SK-N-SH (cell line): Measurements from ENCODE around the gene PRKACG. TPM values are rescaled to one million over a fixed set of nuclear protein-coding genes. Genes with fewer than 3 reads are reported as not detected.

Experiments
- CTCF ChIA-PET: fragments of 300-600, 350-600 bp; formaldehyde crosslinking; extraction: SDS; loops from one replicate; lab custom pipeline; 2021; lab: Yijun Ruan, JAX
- POLR2A ChIA-PET: fragments of 350-600 bp; sonication (Branson Sonifier 250); formaldehyde crosslinking; extraction: SDS; loops from one replicate; lab custom pipeline; 2020; ENCODE audit warnings: antibody characterized with exemption, inconsistent platforms; lab: Yijun Ruan, JAX
- DNase-seq: peaks from one replicate; pipeline ENCODE4 v3.0.0; 2012
- H2AFZ ChIP-seq: fragments of 200-600 bp; sonication (generic); 2 replicates; pipeline ENCODE4 v1.8.1; 2016; ENCODE audit warnings: antibody characterized with exemption, mild to moderate bottlenecking, low read depth
- H3F3A ChIP-seq: fragments of 200-600 bp; sonication (generic); replicated peaks from 2 replicates; pipeline ENCODE3; 2016; ENCODE audit warnings: antibody characterized with exemption, mild to moderate bottlenecking; ENCODE audit not compliant: insufficient read depth
- H3K27ac ChIP-seq, 2 experiments: fragments of 200-500 bp in 1 of 2; fragments of 200-600 bp in 1 of 2; sonication (Bioruptor generic) in 1 of 2; sonication (generic), shearing (Covaris generic) in 1 of 2; 2 replicates each; pipeline versions ENCODE4 v1.5.1 to v1.6.1; 2014 to 2016; ENCODE audit warnings: low read depth in 2 of 2, inconsistent platforms in 1 of 2, low read length in 1 of 2, mild to moderate bottlenecking in 1 of 2, mixed read lengths in 1 of 2
- H3K27me3 ChIP-seq: fragments of 200-600 bp; sonication (generic), shearing (Covaris generic); 2 replicates; pipeline ENCODE4 v1.6.1; 2016; ENCODE audit warnings: mixed run types; ENCODE audit not compliant: insufficient read depth
- H3K36me3 ChIP-seq, 2 experiments: fragments of 200-500 bp in 1 of 2; fragments of 200-600 bp in 1 of 2; sonication (Bioruptor generic) in 1 of 2; sonication (generic) in 1 of 2; replicated peaks in 1 of 2; 2 replicates each; pipeline versions ENCODE3 to v1.5.1; 2014 to 2016; ENCODE audit warnings: low read length in 1 of 2, mild to moderate bottlenecking in 1 of 2; ENCODE audit not compliant: insufficient read depth in 2 of 2, control insufficient read depth in 1 of 2
- H3K4me1 ChIP-seq, 2 experiments: fragments of 200-500 bp in 1 of 2; fragments of 200-600 bp in 1 of 2; sonication (Bioruptor generic) in 1 of 2; sonication (generic), shearing (Covaris generic) in 1 of 2; 2 replicates each; pipeline versions ENCODE4 v1.5.1 to v1.6.1; 2014 to 2016; ENCODE audit warnings: low read depth in 1 of 2, low read length in 1 of 2, mixed run types in 1 of 2; ENCODE audit not compliant: insufficient read depth in 2 of 2, control insufficient read depth in 1 of 2
- H3K4me2 ChIP-seq: fragments of 200-600 bp; sonication (generic), shearing (Covaris generic); 2 replicates; pipeline ENCODE4 v1.6.1; 2017; ENCODE audit warnings: mixed run types
- H3K4me3 ChIP-seq, 2 experiments: fragments of 200-500 bp in 1 of 2; fragments of 200-600 bp in 1 of 2; sonication (Bioruptor generic) in 1 of 2; sonication (generic), shearing (Covaris generic) in 1 of 2; 2 replicates each; pipeline versions ENCODE4 v1.5.1 to v1.8.1; 2014 to 2016; ENCODE audit warnings: low read depth in 2 of 2, inconsistent platforms in 1 of 2, low read length in 1 of 2, mild to moderate bottlenecking in 1 of 2, mixed read lengths in 1 of 2, moderate library complexity in 1 of 2
- H3K79me2 ChIP-seq: fragments of 200-600 bp; sonication (generic); 2 replicates; pipeline ENCODE4 v1.8.1; 2017; ENCODE audit warnings: mild to moderate bottlenecking; ENCODE audit not compliant: insufficient read depth
- H3K9ac ChIP-seq: fragments of 200-600 bp; sonication (generic); 2 replicates; pipeline ENCODE4 v1.6.1; 2017; ENCODE audit warnings: mixed run types
- H3K9me2 ChIP-seq: fragments of 200-600 bp; sonication (generic); 2 replicates; pipeline ENCODE4 v1.6.1; 2017; ENCODE audit warnings: mixed run types
- H3K9me3 ChIP-seq: fragments of 200-600 bp; sonication (generic); 2 replicates; pipeline ENCODE4 v1.6.1; 2017; ENCODE audit warnings: mixed run types, mild to moderate bottlenecking, moderate library complexity
- H4K20me1 ChIP-seq: fragments of 200-600 bp; sonication (generic); 2 replicates; pipeline ENCODE4 v1.6.1; 2017; ENCODE audit warnings: mild to moderate bottlenecking, mixed run types; ENCODE audit not compliant: insufficient read depth
- CHD2 ChIP-seq: fragments of 150-350 bp; IDR thresholded peaks from 2 replicates; pipeline ENCODE4 v1.6.1; 2018; ENCODE audit warnings: low read length; ENCODE audit not compliant: partially characterized antibody
- ELF1 ChIP-seq: IDR thresholded peaks from 2 replicates; pipeline ENCODE4 v1.4.0; 2012
- EP300 ChIP-seq, 2 experiments: IDR thresholded peaks; 2 replicates each; pipeline versions ENCODE4 v1.4.0 to v1.6.1; 2012; ENCODE audit warnings: borderline replicate concordance in 1 of 2, low read depth in 1 of 2, low read length in 1 of 2
- FOSL2 ChIP-seq: IDR thresholded peaks from 2 replicates; pipeline ENCODE4 v1.4.0; 2012; ENCODE audit warnings: low read depth, mild to moderate bottlenecking, moderate library complexity, borderline replicate concordance
- FOXM1 ChIP-seq: IDR thresholded peaks from 2 replicates; pipeline ENCODE4 v1.4.0; 2012; ENCODE audit warnings: low read depth, mild to moderate bottlenecking
- GABPA ChIP-seq: IDR thresholded peaks from 2 replicates; pipeline ENCODE4 v1.4.0; 2012; ENCODE audit warnings: low read depth, mild to moderate bottlenecking
- MXI1 ChIP-seq: IDR thresholded peaks from 2 replicates; pipeline ENCODE4 v1.6.1; 2012; ENCODE audit warnings: mild to moderate bottlenecking, low read depth, low read length, improper control_type of control experiment
- NFIC ChIP-seq: IDR thresholded peaks from 2 replicates; pipeline ENCODE4 v1.4.0; 2012; ENCODE audit warnings: borderline replicate concordance
- RAD21 ChIP-seq: IDR thresholded peaks from 2 replicates; pipeline ENCODE4 v1.6.1; 2012; ENCODE audit warnings: mild to moderate bottlenecking, low read length
- RCOR1 ChIP-seq: fragments of 150-350 bp; IDR thresholded peaks from 2 replicates; pipeline ENCODE4 v1.6.1; 2017; ENCODE audit warnings: antibody characterized with exemption, low read length
- RFX5 ChIP-seq: IDR thresholded peaks from 2 replicates; pipeline ENCODE4 v1.6.1; 2012; ENCODE audit warnings: mild to moderate bottlenecking, improper control_type of control experiment, low read length
- SIN3A ChIP-seq: IDR thresholded peaks from 2 replicates; pipeline ENCODE4 v1.6.1; 2012; ENCODE audit warnings: low read depth, mild to moderate bottlenecking, low read length, moderate library complexity, borderline replicate concordance
- SMC3 ChIP-seq: IDR thresholded peaks from 2 replicates; pipeline ENCODE4 v1.6.1; 2012; ENCODE audit warnings: low read depth, low read length, improper control_type of control experiment
- TCF12 ChIP-seq: IDR thresholded peaks from 2 replicates; pipeline ENCODE4 v1.4.0; 2012
- WGBS: methylation state at CpG from one replicate; pipeline ENCODE4 v1.1.6; 2017; ENCODE audit warnings: low lambda C conversion rate; 5-methylcytosine and 5-hydroxymethylcytosine counted together
- polyA plus RNA-seq, 3 experiments: library from polyadenylated mRNA; depleted of rRNA; stranded (reverse); fragments of >200 nt; gene quantifications; 2 replicates each; pipeline ENCODE4 v1.2.3, GENCODE V29; 2012
- TF ChIP-seq, protein P1 (sequence below): fragments of 150-350 bp; IDR thresholded peaks from 2 replicates; pipeline ENCODE4 v1.6.1; 2017; ENCODE audit warnings: antibody characterized with exemption, low read length, low read depth, borderline replicate concordance
- TF ChIP-seq, protein P2 (sequence below): fragments of 150-350 bp; IDR thresholded peaks from 2 replicates; pipeline ENCODE4 v1.6.1; 2016; ENCODE audit warnings: mild to moderate bottlenecking, low read depth, low read length
- TF ChIP-seq, protein P3 (sequence below): fragments of 200-600 bp; sonication (generic); IDR thresholded peaks from 2 replicates; pipeline ENCODE4 v1.6.1; 2017; ENCODE audit warnings: antibody characterized with exemption, mild to moderate bottlenecking, moderate library complexity
- TF ChIP-seq, protein P4 (sequence below): IDR thresholded peaks from 2 replicates; pipeline ENCODE4 v1.4.0; 2012; ENCODE audit warnings: low read depth, borderline replicate concordance
- TF ChIP-seq, protein P5 (sequence below): IDR thresholded peaks from 2 replicates; pipeline ENCODE4 v1.4.0; 2012; ENCODE audit warnings: low read depth

PRKACG gene
- polyA plus RNA-seq, 1 of the 3 experiments (the other 2 are of a cell fraction): not detected

DNA sequence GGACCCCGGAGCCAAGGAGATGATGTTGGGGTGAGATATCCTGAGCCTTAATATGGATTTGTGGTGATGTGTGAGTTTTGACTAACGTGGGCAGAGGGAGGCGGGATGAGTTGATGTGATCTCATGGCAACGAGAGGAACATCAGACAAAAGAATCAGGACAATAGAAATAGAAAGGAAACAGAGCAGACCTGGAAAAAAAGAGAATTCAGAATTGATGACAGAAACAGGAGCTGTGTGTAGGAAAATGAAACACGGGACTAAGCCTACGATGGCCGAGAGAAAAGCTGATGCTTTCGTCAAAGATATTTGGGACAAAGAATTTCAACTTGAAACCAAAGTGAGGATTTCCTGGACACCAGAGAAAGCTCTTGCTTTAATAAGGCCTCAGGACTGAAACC, 10.9 kb downstream of the PRKACG start:
- no peak for DNase-seq
- WGBS: 7% methylated on average over 8 of the region's 8 CpGs
- Histone ChIP-seq H3K27ac (no peak overlapping the region), H3K9me3 (no peaks in the 10 kb centered on the region), H3K9me2 (no peaks in the 10 kb centered on the region), H4K20me1 (no peaks in the 10 kb centered on the region), H3K4me3 (no peak overlapping the region), H3K9ac (no peak overlapping the region), H3F3A (no peaks in the 10 kb centered on the region), H3K27me3 (peaks cover 80% of the 10 kb centered on the region; the same call in 1 of the 2 replicates), H3K79me2 (no peaks in the 10 kb centered on the region), H3K4me2 (no peak overlapping the region), H3K4me1 (no peaks in the 10 kb centered on the region), H2AFZ (no peak overlapping the region), H3K36me3 (no peaks in the 10 kb centered on the region)
- ChIA-PET CTCF (interaction anchor here (0.6 to 1.1 kb wide), 3 partner anchors 10 to 190 kb away, joined by 3 read pairs; no protein-coding TSS in a partner anchor), POLR2A (no interaction called here)
- TF ChIP-seq SMC3 (no peak), ELF1 (no peak), GABPA (no peak), FOSL2 (no peak), SIN3A (no peak), RAD21 (no peak), RFX5 (no peak), RCOR1 (no peak), CHD2 (no peak), EP300 (IDR thresholded peaks at IDR 0.05; ENCODE audit: borderline replicate concordance in 1 of 2, low read depth in 1 of 2, low read length in 1 of 2) (no peak), FOXM1 (no peak), MXI1 (no peak), NFIC (no peak), TCF12 (no peak)
- TF ChIP-seq, protein P1, sequence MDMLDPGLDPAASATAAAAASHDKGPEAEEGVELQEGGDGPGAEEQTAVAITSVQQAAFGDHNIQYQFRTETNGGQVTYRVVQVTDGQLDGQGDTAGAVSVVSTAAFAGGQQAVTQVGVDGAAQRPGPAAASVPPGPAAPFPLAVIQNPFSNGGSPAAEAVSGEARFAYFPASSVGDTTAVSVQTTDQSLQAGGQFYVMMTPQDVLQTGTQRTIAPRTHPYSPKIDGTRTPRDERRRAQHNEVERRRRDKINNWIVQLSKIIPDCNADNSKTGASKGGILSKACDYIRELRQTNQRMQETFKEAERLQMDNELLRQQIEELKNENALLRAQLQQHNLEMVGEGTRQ: no peak
- TF ChIP-seq, protein P2, sequence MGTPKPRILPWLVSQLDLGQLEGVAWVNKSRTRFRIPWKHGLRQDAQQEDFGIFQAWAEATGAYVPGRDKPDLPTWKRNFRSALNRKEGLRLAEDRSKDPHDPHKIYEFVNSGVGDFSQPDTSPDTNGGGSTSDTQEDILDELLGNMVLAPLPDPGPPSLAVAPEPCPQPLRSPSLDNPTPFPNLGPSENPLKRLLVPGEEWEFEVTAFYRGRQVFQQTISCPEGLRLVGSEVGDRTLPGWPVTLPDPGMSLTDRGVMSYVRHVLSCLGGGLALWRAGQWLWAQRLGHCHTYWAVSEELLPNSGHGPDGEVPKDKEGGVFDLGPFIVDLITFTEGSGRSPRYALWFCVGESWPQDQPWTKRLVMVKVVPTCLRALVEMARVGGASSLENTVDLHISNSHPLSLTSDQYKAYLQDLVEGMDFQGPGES: no peak
- TF ChIP-seq, protein P3, sequence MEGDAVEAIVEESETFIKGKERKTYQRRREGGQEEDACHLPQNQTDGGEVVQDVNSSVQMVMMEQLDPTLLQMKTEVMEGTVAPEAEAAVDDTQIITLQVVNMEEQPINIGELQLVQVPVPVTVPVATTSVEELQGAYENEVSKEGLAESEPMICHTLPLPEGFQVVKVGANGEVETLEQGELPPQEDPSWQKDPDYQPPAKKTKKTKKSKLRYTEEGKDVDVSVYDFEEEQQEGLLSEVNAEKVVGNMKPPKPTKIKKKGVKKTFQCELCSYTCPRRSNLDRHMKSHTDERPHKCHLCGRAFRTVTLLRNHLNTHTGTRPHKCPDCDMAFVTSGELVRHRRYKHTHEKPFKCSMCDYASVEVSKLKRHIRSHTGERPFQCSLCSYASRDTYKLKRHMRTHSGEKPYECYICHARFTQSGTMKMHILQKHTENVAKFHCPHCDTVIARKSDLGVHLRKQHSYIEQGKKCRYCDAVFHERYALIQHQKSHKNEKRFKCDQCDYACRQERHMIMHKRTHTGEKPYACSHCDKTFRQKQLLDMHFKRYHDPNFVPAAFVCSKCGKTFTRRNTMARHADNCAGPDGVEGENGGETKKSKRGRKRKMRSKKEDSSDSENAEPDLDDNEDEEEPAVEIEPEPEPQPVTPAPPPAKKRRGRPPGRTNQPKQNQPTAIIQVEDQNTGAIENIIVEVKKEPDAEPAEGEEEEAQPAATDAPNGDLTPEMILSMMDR: no peak
- TF ChIP-seq, protein P4, sequence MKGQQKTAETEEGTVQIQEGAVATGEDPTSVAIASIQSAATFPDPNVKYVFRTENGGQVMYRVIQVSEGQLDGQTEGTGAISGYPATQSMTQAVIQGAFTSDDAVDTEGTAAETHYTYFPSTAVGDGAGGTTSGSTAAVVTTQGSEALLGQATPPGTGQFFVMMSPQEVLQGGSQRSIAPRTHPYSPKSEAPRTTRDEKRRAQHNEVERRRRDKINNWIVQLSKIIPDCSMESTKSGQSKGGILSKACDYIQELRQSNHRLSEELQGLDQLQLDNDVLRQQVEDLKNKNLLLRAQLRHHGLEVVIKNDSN: no peak
- TF ChIP-seq, protein P5, sequence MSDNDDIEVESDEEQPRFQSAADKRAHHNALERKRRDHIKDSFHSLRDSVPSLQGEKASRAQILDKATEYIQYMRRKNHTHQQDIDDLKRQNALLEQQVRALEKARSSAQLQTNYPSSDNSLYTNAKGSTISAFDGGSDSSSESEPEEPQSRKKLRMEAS: no peak
